HepG2 (cell line): ENCODE measurements around the gene KAZN. TPM values are rescaled to one million over a fixed set of nuclear protein-coding genes. Genes with fewer than 3 reads are reported as not detected.

Experiments used
- ATAC-seq: fragments of 200-7000 bp; cut with Tn5 transposase; 3 replicates; pipeline ENCODE4 v1.9.1; 2020; ENCODE audit warnings: mild to moderate bottlenecking, moderate library complexity
- BruUV-seq: library from RNA; stranded (reverse); fragments of 400-500 nt; replicated peaks from 2 replicates; lab custom pipeline; 2021; lab: Mats Ljungman, UMichigan
- CTCF ChIA-PET: fragments of 300-600 bp; formaldehyde crosslinking; extraction: SDS; loops from one replicate; lab custom pipeline; 2021; ENCODE audit warnings: low total read pairs, inconsistent platforms, low intra/inter-chr PET ratio; lab: Yijun Ruan, JAX
- POLR2A ChIA-PET: fragments of 350-600 bp; sonication (Branson Sonifier 250); formaldehyde crosslinking; loops from one replicate; lab custom pipeline; 2020; ENCODE audit warnings: antibody characterized with exemption, inconsistent platforms; lab: Yijun Ruan, JAX
- DNase-seq: peaks from one replicate; pipeline ENCODE4 v3.0.0-alpha.2; 2015; ENCODE audit warnings: low spot score
- FAIRE-seq: peaks from 3 replicates; lab custom pipeline; 2011; peaks lifted over from hg19 to GRCh38; lab: Jason Lieb, UNC
- H2AFZ ChIP-seq: one replicate; pipeline ENCODE4 v1.6.1; 2011; ENCODE audit warnings: low read length, inconsistent platforms
- H3K27ac ChIP-seq: fragments of 300-600 bp; 3 replicates; pipeline ENCODE4 v1.8.0; 2011; ENCODE audit warnings: mixed run types, mild to moderate bottlenecking, mixed read lengths, low read length, inconsistent platforms; ENCODE audit not compliant: insufficient read depth; ENCODE audit errors: extremely low read length
- H3K27me3 ChIP-seq, 2 experiments: fragments of 200-600 bp in 1 of 2; 2 replicates in 1 of 2; 3 replicates in 1 of 2; pipeline versions ENCODE4 v1.6.0 to v1.8.0; 2011; ENCODE audit warnings: low read length in 2 of 2, mild to moderate bottlenecking in 2 of 2, moderate library complexity in 2 of 2, inconsistent platforms in 1 of 2; ENCODE audit not compliant: insufficient read depth in 2 of 2, control insufficient read depth in 1 of 2
- H3K36me3 ChIP-seq, 2 experiments: fragments of 200-600 bp in 1 of 2; replicated peaks in 1 of 2; 2 replicates in 1 of 2; 3 replicates in 1 of 2; pipeline versions ENCODE4 v1.5.1 to v1.8.0; 2011; ENCODE audit warnings: low read length in 2 of 2, inconsistent platforms in 1 of 2; ENCODE audit not compliant: insufficient read depth in 2 of 2, control insufficient read depth in 1 of 2
- H3K4me1 ChIP-seq: 2 replicates; pipeline ENCODE4 v1.5.1; 2012; ENCODE audit warnings: low read length, inconsistent platforms; ENCODE audit not compliant: insufficient read depth
- H3K4me2 ChIP-seq: 2 replicates; pipeline ENCODE4 v1.6.0; 2011; ENCODE audit warnings: low read depth, low read length, inconsistent platforms
- H3K4me3 ChIP-seq, 3 experiments: fragments of 200-600 bp in 1 of 3; sonication (generic), shearing (Covaris generic) in 1 of 3; replicated peaks in 1 of 3; 2 replicates each; pipeline ENCODE4 v1.5.1; 2011 to 2016; ENCODE audit warnings: low read length in 3 of 3, inconsistent platforms in 2 of 3, low read depth in 2 of 3, mild to moderate bottlenecking in 2 of 3, control low read depth in 1 of 3, mixed read lengths in 1 of 3; ENCODE audit not compliant: insufficient read depth in 1 of 3
- H3K79me2 ChIP-seq: one replicate; pipeline ENCODE4 v1.6.1; 2011; ENCODE audit warnings: low read length, inconsistent platforms; ENCODE audit not compliant: insufficient read depth
- H3K9ac ChIP-seq: 2 replicates; pipeline ENCODE4 v1.6.0; 2011; ENCODE audit warnings: mild to moderate bottlenecking, low read depth, low read length, inconsistent platforms; ENCODE audit not compliant: insufficient read depth
- H3K9me3 ChIP-seq: 2 replicates; pipeline ENCODE4 v1.5.1; 2012; ENCODE audit warnings: mild to moderate bottlenecking, low read length
- H4K20me1 ChIP-seq: 2 replicates; pipeline ENCODE4 v1.6.0; 2011; ENCODE audit warnings: inconsistent platforms, mild to moderate bottlenecking, low read length, moderate library complexity; ENCODE audit not compliant: insufficient read depth
- ARID4A ChIP-seq: sonication (generic); formaldehyde crosslinking; IDR thresholded peaks from 2 replicates; pipeline ENCODE4 v1.5.0; 2020; ENCODE audit warnings: mild to moderate bottlenecking, missing genetic modification reagents, borderline replicate concordance
- GATAD1 ChIP-seq: IDR thresholded peaks from 2 replicates; pipeline ENCODE4 v1.6.1; 2016; ENCODE audit warnings: missing genetic modification reagents, missing compliant biosample characterization
- HNF4G ChIP-seq, 2 experiments: sonication (generic) in 1 of 2; formaldehyde crosslinking in 1 of 2; IDR thresholded peaks; 2 replicates each; pipeline versions ENCODE4 v1.4.0 to v1.6.1; 2011 to 2020; ENCODE audit warnings: borderline replicate concordance in 2 of 2, low read depth in 2 of 2, mild to moderate bottlenecking in 2 of 2, low read length in 1 of 2, missing genetic modification reagents in 1 of 2, moderate library complexity in 1 of 2
- RORA ChIP-seq: sonication (generic); formaldehyde crosslinking; IDR thresholded peaks from 2 replicates; pipeline ENCODE4 v1.5.0; 2020; ENCODE audit warnings: mild to moderate bottlenecking, missing genetic modification reagents, moderate library complexity
- TBX2 ChIP-seq: sonication (generic); formaldehyde crosslinking; IDR thresholded peaks from 2 replicates; pipeline ENCODE4 v1.5.0; 2020; ENCODE audit warnings: missing genetic modification reagents, mild to moderate bottlenecking, borderline replicate concordance
- ZSCAN5A ChIP-seq: sonication (generic); formaldehyde crosslinking; IDR thresholded peaks from 2 replicates; pipeline ENCODE4 v1.8.0; 2022; ENCODE audit warnings: mild to moderate bottlenecking, missing genetic modification reagents, borderline replicate concordance
- WGBS: methylation state at CpG from one replicate; pipeline ENCODE4 v1.1.6; 2017; ENCODE audit warnings: low lambda C conversion rate; 5-methylcytosine and 5-hydroxymethylcytosine counted together
- in situ Hi-C: cut with HindIII; loops from 2 replicates; pipeline ENCODE4 v1.10.0; 2017; ENCODE audit warnings: low pct_unique_long_range_greater_than_20kb; ENCODE audit not compliant: extremely low pct_ligation_motif_present
- intact Hi-C: fragments of 100-400 bp; cut with micrococcal nuclease; formaldehyde crosslinking; loops from one replicate; pipeline ENCODE4 v1.10.0; 2022; ENCODE audit not compliant: unreplicated experiment
- polyA plus RNA-seq, 8 experiments: library from polyadenylated mRNA; depleted of rRNA in 3 of 8; stranded (reverse) in 7 of 8; unstranded in 1 of 8; fragments of >200 nt; fragmentation: Illumina TruSeq in 4 of 8; extraction: Trizol in 4 of 8; gene quantifications; 2 replicates each; pipeline versions ENCODE4 v1.2.1 to v1.2.3, GENCODE V29; 2011 to 2016; ENCODE audit warnings: low read depth in 4 of 8, missing spikeins in 1 of 8, mixed read lengths in 1 of 8; ENCODE audit not compliant: insufficient read depth in 1 of 8
- total RNA-seq, 5 experiments: library from RNA; depleted of rRNA; stranded (reverse); fragments of >200 nt; fragmentation: Illumina TruSeq; extraction: Trizol; gene quantifications; 2 replicates each; pipeline ENCODE4 v1.2.3, GENCODE V29; 2016; ENCODE audit warnings: low read depth in 1 of 5

Gene KAZN
- total and polyA plus RNA-seq, 2 of the 13 experiments (the other 11 are each of a cell fraction or from before 2014, with no cell fraction given), result 10.4 to 13.5 TPM

- TF ChIP-seq ZSCAN5A (CRISPR knock-in tag) (no peak), GATAD1 (CRISPR knock-in tag) (no peak), TBX2 (CRISPR knock-in tag) (no peak)
These were observed 270.7 kb downstream of the KAZN start (continued) for GRCh38 chr1:14869187-14869586.

- no peak for ATAC-seq
These were observed 272.9 kb downstream of the KAZN start for GRCh38 chr1:14871218-14871970.

More at GRCh38 chr1:14871218-14871970, 272.9 kb downstream of the KAZN start:
- Histone ChIP-seq H2AFZ (no peak overlapping the region), H3K4me2 (no peak overlapping the region), H3K4me1 (no peaks in the 10 kb centered on the region), H3K79me2 (no peaks in the 10 kb centered on the region), H3K9ac (no peak overlapping the region), H3K9me3 (no peaks in the 10 kb centered on the region), H3K36me3 (no peaks in the 10 kb centered on the region), H3K27me3 (peaks cover 0 to 35% of the 10 kb centered on the region in 2 experiments; a peak in 2 of 5 replicates), H3K27ac (no peak overlapping the region), H3K4me3 (no peak overlapping the region), H4K20me1 (no peaks in the 10 kb centered on the region)
- ChIA-PET POLR2A (no interaction called here), CTCF (no interaction called here)
- no peak for TF ChIP-seq HNF4G (IDR thresholded peaks at IDR 0.05; ENCODE audit: borderline replicate concordance, low read depth, low read length)
- no peak for TF ChIP-seq HNF4G (CRISPR knock-in tag; IDR thresholded peaks at IDR 0.05; ENCODE audit: borderline replicate concordance, low read depth)
- no peak for TF ChIP-seq ARID4A (CRISPR knock-in tag)
- TF ChIP-seq RORA (CRISPR knock-in tag), result no peak
- FAIRE-seq, result no peak
- DNase-seq, result no peak
- no TSS peak for BruUV-seq
- in situ Hi-C loops (no loop called here), intact Hi-C loops (no loop called here)
- WGBS, result 8% methylated on average over 6 of the region's 6 CpGs
